H1 (cell line): ENCODE data around the gene GSG1L. TPM values are rescaled to one million over a fixed set of nuclear protein-coding genes. Genes with fewer than 3 reads are reported as not detected.

Experiments used
- CTCF ChIA-PET: fragments of 300-600 bp; sonication (Branson Sonifier 250); formaldehyde crosslinking; loops from one replicate; lab custom pipeline; 2021; ENCODE audit not compliant: partially characterized antibody; lab: Charles Lee
- POLR2A ChIA-PET: fragments of 300-600 bp; sonication (Branson Sonifier 250); formaldehyde crosslinking; loops from one replicate; lab custom pipeline; 2021; ENCODE audit warnings: inconsistent platforms; ENCODE audit not compliant: partially characterized antibody; lab: Charles Lee
- DNase-seq, 2 experiments: peaks; one replicate each; pipeline versions ENCODE4 v3.0.0 to v3.0.0-alpha.2; 2010 to 2022; ENCODE audit warnings: low spot score in 2 of 2, low read depth in 1 of 2, mixed read lengths in 1 of 2
- FAIRE-seq: peaks from 2 replicates; lab custom pipeline; 2011; peaks lifted over from hg19 to GRCh38; lab: Jason Lieb, UNC
- H2AFZ ChIP-seq: 2 replicates; pipeline ENCODE4 v1.8.1; 2012; ENCODE audit warnings: low read length, inconsistent platforms
- H2AK5ac ChIP-seq: 2 replicates; pipeline ENCODE4 v1.6.1; 2013; ENCODE audit warnings: low read depth, low read length
- H2BK120ac ChIP-seq: replicated peaks from 2 replicates; pipeline ENCODE3; 2013; ENCODE audit warnings: low read depth, low read length, inconsistent platforms
- H2BK12ac ChIP-seq: 2 replicates; pipeline ENCODE4 v1.6.1; 2013; ENCODE audit warnings: low read depth, low read length
- H2BK15ac ChIP-seq: 2 replicates; pipeline ENCODE4 v1.6.1; 2013; ENCODE audit warnings: low read length
- H2BK20ac ChIP-seq: 2 replicates; pipeline ENCODE4 v1.6.1; 2013; ENCODE audit warnings: low read length
- H2BK5ac ChIP-seq: 2 replicates; pipeline ENCODE4 v1.6.1; 2013; ENCODE audit warnings: low read depth, low read length
- H3K14ac ChIP-seq: 2 replicates; pipeline ENCODE4 v1.6.1; 2013; ENCODE audit warnings: inconsistent platforms; ENCODE audit not compliant: insufficient read length
- H3K18ac ChIP-seq: 2 replicates; pipeline ENCODE4 v1.6.1; 2013; ENCODE audit warnings: low read length; ENCODE audit errors: extremely low read depth
- H3K23ac ChIP-seq: 2 replicates; pipeline ENCODE4 v1.6.1; 2013; ENCODE audit warnings: inconsistent platforms; ENCODE audit not compliant: insufficient read length
- H3K23me2 ChIP-seq: 2 replicates; pipeline ENCODE4 v1.6.1; 2013; ENCODE audit warnings: low read depth, low read length
- H3K27ac ChIP-seq: 2 replicates; pipeline ENCODE4 v1.6.1; 2011; ENCODE audit warnings: low read depth, low read length, inconsistent platforms
- H3K27me3 ChIP-seq, 4 experiments: replicated peaks in 1 of 4; 1 replicate in 1 of 4; 2 replicates in 3 of 4; pipeline versions ENCODE4 v1.6.1 to v1.8.1; 2011 to 2013; ENCODE audit warnings: low read length in 3 of 4, mild to moderate bottlenecking in 3 of 4, inconsistent platforms in 2 of 4, mixed read lengths in 2 of 4, moderate library complexity in 1 of 4; ENCODE audit not compliant: control insufficient read depth in 3 of 4, insufficient read depth in 3 of 4; ENCODE audit errors: extremely low read depth in 1 of 4
- H3K36me3 ChIP-seq, 4 experiments: 2 replicates each; pipeline versions ENCODE4 v1.6.1 to v1.8.1; 2011 to 2013; ENCODE audit warnings: mild to moderate bottlenecking in 4 of 4, low read length in 3 of 4, moderate library complexity in 2 of 4, control low read depth in 1 of 4, inconsistent platforms in 1 of 4; ENCODE audit not compliant: insufficient read depth in 4 of 4, control insufficient read depth in 2 of 4
- H3K4ac ChIP-seq: replicated peaks from 2 replicates; pipeline ENCODE3; 2013; ENCODE audit warnings: low read length, low read depth, mixed read lengths, inconsistent platforms; ENCODE audit not compliant: insufficient read length
- H3K4me1 ChIP-seq, 4 experiments: replicated peaks in 1 of 4; 1 replicate in 1 of 4; 2 replicates in 3 of 4; pipeline versions ENCODE4 v1.6.1 to v1.8.1; 2011 to 2013; ENCODE audit warnings: low read length in 3 of 4, inconsistent platforms in 2 of 4, mixed read lengths in 1 of 4; ENCODE audit not compliant: insufficient read depth in 4 of 4, control insufficient read depth in 3 of 4
- H3K4me2 ChIP-seq, 2 experiments: 2 replicates each; pipeline versions ENCODE4 v1.6.1 to v1.8.1; 2011 to 2013; ENCODE audit warnings: low read depth in 2 of 2, low read length in 2 of 2, control low read depth in 1 of 2, inconsistent platforms in 1 of 2, mild to moderate bottlenecking in 1 of 2; ENCODE audit not compliant: insufficient read depth in 1 of 2
- H3K4me3 ChIP-seq, 4 experiments: fragments of 200-600, 300-600 bp in 1 of 4; sonication (generic), shearing (Covaris generic), sonication (Bioruptor Twin) in 1 of 4; 2 replicates each; pipeline versions ENCODE4 v1.5.1 to v1.8.1; 2011 to 2016; ENCODE audit warnings: low read length in 4 of 4, low read depth in 3 of 4, control low read depth in 2 of 4, inconsistent platforms in 2 of 4, mild to moderate bottlenecking in 2 of 4, mixed read lengths in 1 of 4, moderate library complexity in 1 of 4; ENCODE audit not compliant: insufficient read depth in 2 of 4; ENCODE audit errors: extremely low read depth in 1 of 4
- H3K56ac ChIP-seq: replicated peaks from 2 replicates; pipeline ENCODE3; 2013; ENCODE audit warnings: low read depth, mild to moderate bottlenecking, mixed read lengths, low read length, inconsistent platforms; ENCODE audit not compliant: insufficient read length
- H3K79me1 ChIP-seq: 2 replicates; pipeline ENCODE4 v1.6.1; 2013; ENCODE audit warnings: low read depth, low read length, control low read depth
- H3K79me2 ChIP-seq, 2 experiments: 2 replicates each; pipeline versions ENCODE4 v1.6.1 to v1.8.1; 2012 to 2013; ENCODE audit warnings: low read length in 2 of 2, mild to moderate bottlenecking in 2 of 2, inconsistent platforms in 1 of 2; ENCODE audit not compliant: insufficient read depth in 2 of 2, control insufficient read depth in 1 of 2
- H3K9ac ChIP-seq, 4 experiments: replicated peaks in 1 of 4; 1 replicate in 1 of 4; 2 replicates in 3 of 4; pipeline versions ENCODE4 v1.6.1 to v1.8.1; 2011 to 2013; ENCODE audit warnings: low read depth in 3 of 4, low read length in 3 of 4, control low read depth in 2 of 4, mild to moderate bottlenecking in 2 of 4, moderate library complexity in 2 of 4, inconsistent platforms in 1 of 4; ENCODE audit errors: extremely low read depth in 1 of 4
- H3K9me3 ChIP-seq, 2 experiments: 2 replicates each; pipeline versions ENCODE4 v1.6.1 to v1.8.1; 2012 to 2013; ENCODE audit warnings: mild to moderate bottlenecking in 2 of 2, moderate library complexity in 2 of 2, control low read depth in 1 of 2, inconsistent platforms in 1 of 2, low read depth in 1 of 2, low read length in 1 of 2, mixed read lengths in 1 of 2; ENCODE audit not compliant: insufficient read depth in 2 of 2
- H4K20me1 ChIP-seq, 2 experiments: replicated peaks in 1 of 2; 2 replicates each; pipeline versions ENCODE3 to v1.8.1; 2011 to 2013; ENCODE audit warnings: inconsistent platforms in 2 of 2, low read length in 2 of 2, mild to moderate bottlenecking in 1 of 2; ENCODE audit not compliant: insufficient read depth in 2 of 2, control insufficient read depth in 1 of 2
- H4K5ac ChIP-seq: 2 replicates; pipeline ENCODE4 v1.6.1; 2013; ENCODE audit warnings: low read length, low read depth, mixed read lengths, inconsistent platforms; ENCODE audit not compliant: insufficient read length
- H4K8ac ChIP-seq: 2 replicates; pipeline ENCODE4 v1.8.0; 2013; ENCODE audit warnings: mild to moderate bottlenecking, moderate library complexity, low read length, inconsistent platforms; ENCODE audit not compliant: insufficient read depth; ENCODE audit errors: extremely low read depth
- H4K91ac ChIP-seq: replicated peaks from 2 replicates; pipeline ENCODE3; 2013; ENCODE audit warnings: low read length, mixed read lengths, inconsistent platforms; ENCODE audit not compliant: insufficient read length
- EGR1 ChIP-seq: IDR thresholded peaks from 2 replicates; pipeline ENCODE4 v1.6.1; 2011; ENCODE audit warnings: low read depth, low read length, borderline replicate concordance
- WGBS, 2 experiments: shearing (Covaris generic) in 1 of 2; methylation state at CpG; one replicate each; pipeline versions ENCODE4 v1.1.6 to v1.1.7; 2013 to 2015; ENCODE audit warnings: low lambda C conversion rate in 2 of 2, mixed read lengths in 2 of 2, inconsistent platforms in 1 of 2, low coverage in 1 of 2, missing lambda C conversion rate in 1 of 2; ENCODE audit not compliant: insufficient replicate concordance in 2 of 2, insufficient coverage in 1 of 2, insufficient read length in 1 of 2; ENCODE audit errors: extremely low coverage in 1 of 2, missing lambda C conversion rate in 1 of 2; 5-methylcytosine and 5-hydroxymethylcytosine counted together
- polyA plus RNA-seq, 7 experiments: library from polyadenylated mRNA; depleted of rRNA in 3 of 7; stranded (reverse) in 5 of 7; unstranded in 2 of 7; fragments of >200 nt in 5 of 7; fragments of 200-250 nt in 2 of 7; gene quantifications; 1 replicate in 5 of 7; 2 replicates in 1 of 7; 4 replicates in 1 of 7; pipeline versions ENCODE4 v1.2.1 to v1.2.3, GENCODE V29; 2011 to 2013; ENCODE audit warnings: missing spikeins in 2 of 7, mixed read lengths in 2 of 7
- total RNA-seq: library from RNA; stranded (reverse); fragmentation: NEBNext Ultra II Directional; extraction: Animal tissue kit (Norgen Biotek cat#: 25700); gene quantifications from 2 replicates; pipeline ENCODE4 v1.2.1, GENCODE V29; 2021

Gene GSG1L
- total and polyA plus RNA-seq, 2 of the 8 experiments (the other 6 are each of a cell fraction or from before 2014, with no cell fraction given), result 0.71 to 1.1 TPM

DNA sequence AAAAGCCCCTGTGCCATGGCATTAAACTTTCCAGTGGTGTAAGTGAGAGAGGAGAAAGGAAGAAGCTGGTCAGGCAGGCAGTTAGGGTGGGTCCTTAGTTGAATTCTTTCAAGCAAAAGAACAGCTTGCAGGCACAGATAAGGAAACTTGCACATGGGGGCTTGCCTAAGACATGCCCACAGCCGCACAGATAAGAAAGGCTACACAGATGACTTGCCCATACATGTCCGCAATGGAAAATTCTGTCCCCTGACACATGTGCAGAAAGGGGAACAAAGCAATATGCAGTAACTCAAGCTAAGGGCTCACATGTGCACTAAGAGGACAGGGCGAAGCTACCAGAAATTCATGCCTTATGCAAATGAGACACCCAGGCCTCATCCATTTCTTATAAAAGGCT is 69.9 kb downstream of the GSG1L start:
- Histone ChIP-seq H2BK15ac (no peak overlapping the region), H3K36me3 (no peaks in the 10 kb centered on the region), H3K23ac (no peak overlapping the region), H3K4ac (no peak overlapping the region), H3K9ac (no peak overlapping the region), H2BK12ac (no peak overlapping the region), H4K91ac (no peak overlapping the region), H3K79me1 (no peaks in the 10 kb centered on the region), H4K20me1 (no peaks in the 10 kb centered on the region), H4K5ac (no peak overlapping the region), H3K23me2 (no peaks in the 10 kb centered on the region; the same call in 1 of the 2 replicates), H3K27me3 (no peaks in the 10 kb centered on the region), H2AK5ac (no peak overlapping the region), H2BK120ac (peak overlapping the region; percentile 72), H3K18ac (no peak overlapping the region), H2BK5ac (no peak overlapping the region; the same call in 1 of the 2 replicates), H3K9me3 (peaks cover 0 to 6% of the 10 kb centered on the region in 2 experiments; a peak in 1 of 4 replicates), H3K27ac (no peak overlapping the region), H2AFZ (peak overlapping the region; percentile 68; the same call in 1 of the 2 replicates), H3K4me3 (no peak overlapping the region), H3K14ac (no peak overlapping the region), H3K4me2 (no peak overlapping the region), H2BK20ac (no peak overlapping the region), H3K56ac (no peak overlapping the region), H3K4me1 (no peaks in the 10 kb centered on the region), H3K79me2 (no peaks in the 10 kb centered on the region), H4K8ac (no peak overlapping the region)
- ChIA-PET CTCF (interaction anchor here (1.0 to 1.6 kb wide), 3 partner anchors 21 to 83 kb away, joined by 3 to 4 read pairs (median 3); no protein-coding TSS in a partner anchor), POLR2A (interaction anchor here (1.2 kb wide), 1 partner anchor 10 kb away, joined by 4 read pairs; no protein-coding TSS in a partner anchor)
- DNase-seq, result no peak
- 80% methylated on average over 3 of the region's 3 CpGs; no CpG with 5 or more reads in 1 of the 2 experiments for WGBS, 2 experiments
- no peak for FAIRE-seq
- no peak for TF ChIP-seq EGR1
- TF ChIP-seq, all 59 proteins: peak for 0
